ENCODE data around the gene DESI2.
"Not testable (repeated sequence)": the region's sequence is repeated elsewhere in the genome, so short reads cannot be mapped to it uniquely, and the experiment has no call there.

DNA sequence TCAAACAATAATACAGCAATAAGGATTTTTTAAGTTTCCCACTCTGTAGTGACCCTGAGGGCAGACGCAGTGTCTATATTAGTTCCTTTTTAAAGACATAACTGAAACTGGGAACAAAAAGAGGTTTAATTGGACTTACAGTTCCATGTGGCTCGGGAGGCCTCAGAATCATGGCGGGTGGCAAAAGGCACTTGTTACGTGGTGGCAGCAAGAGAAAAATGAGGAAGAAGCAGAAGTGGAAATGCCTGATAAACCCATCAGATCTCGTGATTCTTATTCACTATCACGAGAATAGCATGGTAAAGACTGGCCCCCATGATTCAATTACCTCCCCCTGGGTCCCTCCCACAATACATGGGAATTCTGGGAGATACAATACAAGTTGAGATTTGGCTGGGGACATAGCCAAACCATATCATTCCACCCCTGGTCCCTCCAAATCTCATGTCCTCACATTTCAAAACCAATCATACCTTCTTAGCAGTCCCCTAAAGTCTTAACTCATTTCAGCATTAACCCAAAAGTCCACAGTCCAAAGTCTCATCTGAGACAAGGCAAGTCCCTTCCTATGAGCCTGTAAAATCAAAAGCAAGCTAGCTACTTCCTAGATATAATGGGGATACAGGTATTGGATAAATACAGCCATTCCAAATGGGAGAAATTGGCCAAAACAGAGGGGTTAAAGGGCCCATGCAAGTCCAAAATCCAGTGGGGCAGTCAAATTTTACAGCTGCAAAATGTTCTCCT is 13.9 kb downstream of the DESI2 start:
- TF ChIP-seq, protein P1, sequence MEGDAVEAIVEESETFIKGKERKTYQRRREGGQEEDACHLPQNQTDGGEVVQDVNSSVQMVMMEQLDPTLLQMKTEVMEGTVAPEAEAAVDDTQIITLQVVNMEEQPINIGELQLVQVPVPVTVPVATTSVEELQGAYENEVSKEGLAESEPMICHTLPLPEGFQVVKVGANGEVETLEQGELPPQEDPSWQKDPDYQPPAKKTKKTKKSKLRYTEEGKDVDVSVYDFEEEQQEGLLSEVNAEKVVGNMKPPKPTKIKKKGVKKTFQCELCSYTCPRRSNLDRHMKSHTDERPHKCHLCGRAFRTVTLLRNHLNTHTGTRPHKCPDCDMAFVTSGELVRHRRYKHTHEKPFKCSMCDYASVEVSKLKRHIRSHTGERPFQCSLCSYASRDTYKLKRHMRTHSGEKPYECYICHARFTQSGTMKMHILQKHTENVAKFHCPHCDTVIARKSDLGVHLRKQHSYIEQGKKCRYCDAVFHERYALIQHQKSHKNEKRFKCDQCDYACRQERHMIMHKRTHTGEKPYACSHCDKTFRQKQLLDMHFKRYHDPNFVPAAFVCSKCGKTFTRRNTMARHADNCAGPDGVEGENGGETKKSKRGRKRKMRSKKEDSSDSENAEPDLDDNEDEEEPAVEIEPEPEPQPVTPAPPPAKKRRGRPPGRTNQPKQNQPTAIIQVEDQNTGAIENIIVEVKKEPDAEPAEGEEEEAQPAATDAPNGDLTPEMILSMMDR (IDR thresholded peaks at IDR 0.05) = not testable (repeated sequence)
- TF ChIP-seq POLR2AphosphoS5 (IDR thresholded peaks at IDR 0.05; ENCODE audit: low read depth, low read length); SIN3A (IDR thresholded peaks at IDR 0.05; ENCODE audit: borderline replicate concordance, insufficient read depth, low read depth, low read length): not testable (repeated sequence)

Measured in Panc1 (cell line).